CD4-positive, alpha-beta T cell treated with Interleukin-12 subunit alpha and Interleukin-12 subunit beta, for 1 hour (primary cell): ENCODE results near the gene ANO1.

Source experiments
- DNase-seq: peaks from one replicate; pipeline ENCODE4 v3.0.0-alpha.2; 2020

Gene ANO1

DNA sequence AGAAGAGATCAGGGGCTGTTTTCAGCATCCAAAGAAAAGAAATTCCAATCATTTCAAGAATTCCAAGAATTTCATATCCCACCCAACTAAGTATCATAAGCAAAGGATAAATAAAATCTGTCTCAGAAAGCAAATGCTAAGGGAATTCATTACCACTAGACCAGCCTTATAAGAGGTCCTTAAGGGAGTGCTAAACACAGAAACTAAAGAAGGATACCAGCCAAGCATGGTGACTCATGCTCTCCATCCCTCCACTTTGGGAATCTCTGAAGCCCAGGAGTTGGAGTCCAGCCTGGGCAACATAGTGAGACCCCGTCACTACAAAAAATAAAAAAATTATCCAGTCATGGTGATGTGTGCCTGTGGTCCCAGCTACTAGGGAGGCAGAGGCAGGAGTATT is 142.8 kb downstream of the ANO1 start:
- DNase-seq, result no peak

DNA sequence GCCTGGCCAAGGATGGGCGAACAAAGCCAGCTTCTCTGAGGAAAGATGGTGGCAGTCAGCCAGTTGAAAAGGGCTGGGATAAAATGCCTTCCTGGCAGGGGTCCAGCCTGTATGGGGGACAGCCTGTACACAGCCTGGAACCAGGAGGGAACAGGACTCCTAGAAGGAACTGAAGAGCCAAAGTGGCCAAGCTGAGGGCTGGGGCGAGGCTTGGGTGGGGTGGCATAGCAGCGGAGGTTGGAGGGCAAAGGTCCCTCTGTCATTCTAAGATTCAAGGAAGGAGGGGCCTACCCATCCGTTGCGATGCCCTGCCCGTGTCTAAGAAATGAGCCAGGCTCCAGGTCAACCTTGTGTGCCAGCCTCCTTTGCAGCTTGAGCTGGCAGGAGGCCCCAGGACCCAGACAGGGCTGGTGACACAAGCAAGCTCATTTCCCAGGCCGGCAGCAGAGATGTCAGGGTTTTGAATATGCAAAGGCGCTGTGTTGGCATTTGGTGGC is 147.6 kb downstream of the ANO1 start:
- no peak for DNase-seq

DNA sequence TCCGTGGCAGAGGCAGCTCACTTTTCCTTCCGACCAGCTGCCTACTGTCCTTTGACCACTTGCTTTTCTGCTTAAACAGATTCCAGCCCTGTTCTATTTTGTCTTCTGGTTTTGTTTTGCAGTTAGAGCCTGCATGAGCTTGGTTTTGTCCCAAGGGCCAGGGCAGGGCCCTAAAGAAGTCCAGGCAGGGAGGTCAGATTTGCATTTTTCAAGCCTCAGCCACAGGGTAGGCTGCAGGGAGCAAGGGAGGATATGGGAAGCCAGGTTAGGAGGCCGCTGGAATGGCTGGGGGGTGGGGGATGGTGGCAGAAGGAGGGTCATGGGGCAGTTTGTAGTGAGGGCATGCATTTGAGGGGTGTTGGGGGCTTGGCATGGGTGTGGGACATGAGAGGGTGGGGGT is 148.1 kb downstream of the ANO1 start:
- no peak for DNase-seq

GRCh38 chr11:70226967-70227366 is 148.8 kb downstream of the ANO1 start:
- no peak for DNase-seq

GRCh38 chr11:70229737-70230136 is 151.6 kb downstream of the ANO1 start:
- DNase-seq, result no peak

DNA sequence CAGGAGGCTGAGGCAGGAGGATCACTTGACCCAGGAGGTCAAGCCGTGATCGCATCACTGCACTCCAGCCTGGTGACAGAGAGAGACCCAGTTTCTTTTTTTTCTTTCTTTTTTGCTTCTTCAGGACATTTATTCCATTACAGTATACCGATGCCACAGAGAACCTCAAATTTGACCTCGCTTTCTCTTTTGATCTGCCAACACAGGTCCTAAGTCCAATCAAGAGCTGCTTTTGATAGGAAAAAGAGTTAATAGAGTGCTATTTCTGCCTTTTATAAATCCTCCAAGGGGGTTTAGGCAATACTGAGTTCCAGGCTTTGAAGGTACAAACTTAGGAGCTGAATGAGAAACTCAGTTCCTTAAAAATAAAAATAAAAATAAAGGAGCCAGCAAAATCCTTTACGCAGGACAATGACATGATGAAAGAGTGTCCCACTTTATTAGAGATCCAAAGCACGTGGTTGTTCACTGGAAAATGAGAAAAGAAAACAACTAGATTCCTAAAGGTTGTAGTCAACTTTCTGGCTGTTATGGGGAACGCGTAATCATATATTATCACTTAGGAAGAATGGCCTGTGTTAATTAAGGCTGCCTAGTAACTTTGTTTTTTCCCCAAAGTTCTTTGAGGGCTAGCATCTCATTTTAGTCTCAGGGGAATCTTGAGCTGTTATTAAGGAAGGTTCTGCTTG is 152.2 kb downstream of the ANO1 start:
- no peak for DNase-seq

GRCh38 chr11:70230840-70231710 is 153.0 kb downstream of the ANO1 start:
- DNase-seq, result no peak

DNA sequence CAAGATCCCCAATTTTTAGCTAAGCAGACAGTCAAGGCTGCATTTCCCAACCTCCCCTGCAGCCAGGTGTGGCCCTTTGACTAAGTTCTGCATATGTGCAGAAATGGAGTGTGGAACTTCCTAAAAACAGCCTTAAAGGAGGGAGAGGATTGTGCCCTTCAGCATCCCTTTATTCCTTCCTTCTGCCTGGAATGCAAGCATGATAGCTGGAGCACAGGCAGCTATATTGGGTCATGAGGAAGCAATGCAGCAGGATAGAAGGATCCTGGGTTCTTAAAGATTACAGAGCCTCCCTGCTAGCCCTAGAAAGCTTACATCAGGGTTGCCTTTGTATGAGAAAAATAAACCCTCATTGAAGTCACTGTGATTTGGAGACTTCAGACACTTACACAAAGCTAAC is 154.9 kb downstream of the ANO1 start:
- no peak for DNase-seq

- no peak for DNase-seq
Measured at GRCh38 chr11:70233511-70233934, 155.4 kb downstream of the ANO1 start.

DNA sequence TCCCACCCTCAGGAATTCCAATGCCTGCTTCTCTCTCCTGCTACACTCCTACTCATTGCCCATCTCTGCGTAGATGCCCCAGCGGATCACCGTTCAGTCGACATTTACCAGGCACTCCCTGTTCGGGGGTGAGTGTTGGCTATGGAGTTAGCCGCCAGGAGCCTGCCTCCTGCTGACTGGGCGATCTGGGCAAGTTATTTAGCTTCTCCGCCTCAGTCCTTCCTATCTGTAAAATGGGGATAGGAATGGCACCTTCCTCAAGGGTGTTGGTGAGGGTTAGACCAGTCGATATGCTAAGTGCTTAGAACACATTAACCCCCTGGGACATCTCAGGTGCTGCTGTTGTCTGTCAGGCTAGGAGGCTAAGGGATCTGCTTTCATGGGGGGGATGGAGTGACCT is 155.8 kb downstream of the ANO1 start:
- no peak for DNase-seq
